SK-N-DZ (cell line): ENCODE data around the gene INCENP.

Experiments
- DNase-seq: peaks from one replicate; pipeline ENCODE4 v3.0.0-alpha.2; 2015; ENCODE audit warnings: low spot score

INCENP gene

DNA sequence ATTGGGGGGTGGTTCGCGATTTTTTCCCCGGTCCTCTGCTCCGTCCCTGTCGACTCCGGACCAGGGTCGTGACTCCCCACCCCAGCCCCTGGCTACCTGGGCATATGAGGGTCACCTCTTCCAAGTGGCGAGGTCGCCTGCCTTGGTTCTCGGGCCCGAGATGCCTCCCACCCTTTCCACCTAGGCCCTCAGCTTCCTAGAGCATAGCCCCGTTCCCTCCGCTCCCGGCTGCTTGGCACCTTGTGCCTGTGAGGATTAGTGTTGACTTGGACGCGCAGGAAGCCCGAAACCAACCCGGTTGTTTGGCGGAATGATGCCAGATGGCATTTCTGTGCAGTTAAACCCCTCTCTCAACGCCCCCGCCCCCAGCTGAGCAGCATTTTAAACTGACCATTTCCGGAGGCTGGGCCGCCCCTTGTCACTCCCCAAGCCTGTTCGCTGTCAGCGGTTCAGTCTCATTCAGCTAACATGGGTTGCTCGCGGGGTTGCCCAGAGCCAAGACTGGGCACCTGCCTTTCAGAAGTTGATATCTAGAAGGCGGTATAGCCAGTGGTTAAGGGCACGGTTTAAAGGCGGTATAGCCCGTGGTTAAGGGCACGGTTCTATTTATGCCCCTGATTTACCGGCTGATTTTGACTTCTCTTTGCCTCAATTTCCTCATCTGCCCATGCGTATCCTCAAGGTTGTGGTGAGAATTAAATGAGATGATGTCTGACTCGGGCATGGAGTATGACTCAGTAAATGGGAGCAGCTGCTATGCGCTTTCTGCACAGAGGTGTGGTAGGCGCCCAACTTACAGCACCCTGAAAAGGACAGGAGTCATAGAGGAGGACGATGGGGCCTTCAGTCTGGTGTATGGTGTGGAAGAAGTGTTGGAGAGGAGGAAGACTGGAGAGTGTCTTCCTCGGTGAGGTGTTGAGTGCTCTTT, 639 bp downstream of the INCENP start:
- no peak for DNase-seq

DNA sequence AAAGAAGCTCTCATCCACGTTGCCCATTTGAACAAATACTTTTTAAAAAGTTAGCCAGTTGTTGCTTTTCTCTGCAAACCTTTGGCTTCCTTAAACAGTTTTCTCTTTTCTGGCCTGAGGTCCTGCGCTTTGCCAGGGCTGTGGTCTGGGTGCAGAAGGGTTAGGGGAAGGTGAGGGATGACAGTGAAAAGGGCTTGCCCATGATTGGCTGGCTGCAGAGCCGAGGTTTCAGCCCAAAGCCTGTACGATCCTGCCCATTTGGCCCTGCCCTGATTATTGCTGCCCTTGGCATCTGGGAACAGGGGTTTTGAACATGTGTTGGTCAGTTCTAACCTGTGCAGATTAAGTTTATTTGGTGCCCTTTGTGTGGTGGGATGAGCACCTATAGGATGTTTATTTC, 1.5 kb downstream of the INCENP start:
- no peak for DNase-seq

DNA sequence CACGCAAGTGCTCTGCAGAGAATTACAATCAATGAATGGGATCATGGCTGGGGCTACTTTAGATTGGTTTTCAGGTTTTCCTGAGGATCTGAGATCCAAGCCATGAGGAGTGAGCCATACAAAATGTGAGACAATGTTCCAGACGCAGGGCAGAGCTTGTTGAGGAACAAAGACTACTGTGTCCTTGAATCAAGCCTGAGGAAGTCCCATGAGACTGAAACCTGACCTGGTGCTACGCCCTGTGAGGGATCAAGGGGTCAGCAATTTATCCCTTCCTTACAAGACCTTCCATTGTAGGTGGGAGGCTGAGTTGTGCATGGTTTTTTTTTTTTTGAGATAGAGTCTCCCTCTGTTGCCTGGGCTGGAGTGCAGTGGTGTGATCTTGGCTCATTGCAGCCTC, 2.1 kb downstream of the INCENP start:
- peak; percentile 29 for DNase-seq

GRCh38 chr11:62127426-62127825, 3.6 kb downstream of the INCENP start:
- no peak for DNase-seq

DNA sequence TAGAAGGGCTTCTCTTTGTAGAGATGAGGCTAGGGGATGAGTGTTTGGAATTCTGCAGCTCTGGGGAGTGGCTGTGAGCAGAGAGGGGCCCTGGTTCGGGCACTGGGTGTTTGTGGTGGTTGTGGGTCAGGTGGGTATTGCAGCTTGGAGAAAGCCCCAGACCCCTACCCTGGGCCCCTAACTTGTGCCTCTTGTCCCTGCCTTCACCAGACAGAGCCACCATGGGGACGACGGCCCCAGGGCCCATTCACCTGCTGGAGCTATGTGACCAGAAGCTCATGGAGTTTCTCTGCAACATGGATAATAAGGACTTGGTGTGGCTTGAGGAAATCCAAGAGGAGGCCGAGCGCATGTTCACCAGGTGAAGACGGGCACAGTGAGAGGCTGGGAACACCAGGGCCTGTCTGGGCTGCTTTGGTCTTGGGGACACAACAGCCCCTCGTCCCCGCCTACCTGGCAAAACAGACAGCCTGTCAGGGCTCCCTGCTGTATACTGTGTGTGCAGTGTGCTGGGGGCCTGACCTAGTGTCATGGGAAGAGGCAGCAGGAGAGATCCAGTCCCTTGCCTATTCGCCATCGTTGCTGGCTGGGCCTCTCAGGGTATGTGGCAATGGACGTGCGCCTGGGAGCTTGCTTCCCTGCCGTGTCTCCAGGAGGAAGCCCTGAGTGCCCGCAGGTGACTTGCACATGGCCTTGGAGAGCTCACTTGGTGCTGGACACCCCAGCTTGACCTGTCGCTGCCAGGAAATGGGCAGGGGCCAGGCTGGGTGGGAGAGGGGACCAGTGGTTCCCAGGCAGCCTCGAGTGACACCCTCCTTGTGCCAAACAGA, 4.3 kb downstream of the INCENP start:
- DNase-seq: no peak

DNA sequence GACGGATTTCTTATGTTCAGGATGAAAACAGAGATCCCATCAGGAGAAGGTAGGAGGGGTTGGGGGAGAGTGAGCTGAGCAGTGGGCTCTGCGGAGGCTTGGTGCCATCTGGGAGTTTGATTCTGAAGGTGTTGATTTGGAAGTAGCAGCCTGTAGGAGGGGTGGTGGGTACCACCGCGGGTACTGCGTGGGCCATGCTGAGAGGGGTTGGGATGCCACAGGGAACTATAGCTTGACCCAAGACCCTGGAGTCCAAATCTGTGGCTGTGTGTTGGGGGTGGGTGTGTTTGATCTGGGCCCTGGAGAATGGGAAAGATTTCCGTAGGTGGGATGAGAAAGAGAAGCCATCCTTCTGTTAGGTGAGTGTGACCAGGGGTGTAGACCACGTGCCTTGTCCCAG, 5.0 kb downstream of the INCENP start:
- no peak for DNase-seq

GRCh38 chr11:62129590-62130282, 5.9 kb downstream of the INCENP start:
- DNase-seq: no peak

GRCh38 chr11:62130283-62131169, 6.7 kb downstream of the INCENP start:
- no peak for DNase-seq

DNA sequence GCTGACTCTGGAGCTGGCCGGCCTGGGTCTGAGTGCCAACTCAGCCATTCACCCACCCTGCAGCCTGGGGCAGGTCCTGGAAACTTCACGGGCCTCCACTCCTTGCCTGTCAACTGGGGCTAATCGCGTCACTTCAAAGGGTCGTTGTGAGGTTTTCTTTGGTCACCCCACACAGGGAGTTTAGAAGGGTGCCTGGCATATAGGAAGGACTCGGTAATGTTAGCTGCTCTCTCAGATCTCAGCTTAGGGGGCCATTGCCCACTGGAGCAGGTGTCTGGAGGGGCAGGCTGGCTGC, 7.3 kb downstream of the INCENP start:
- DNase-seq: no peak

- DNase-seq: no peak
Observed at GRCh38 chr11:62132191-62132590, 8.4 kb downstream of the INCENP start.

DNA sequence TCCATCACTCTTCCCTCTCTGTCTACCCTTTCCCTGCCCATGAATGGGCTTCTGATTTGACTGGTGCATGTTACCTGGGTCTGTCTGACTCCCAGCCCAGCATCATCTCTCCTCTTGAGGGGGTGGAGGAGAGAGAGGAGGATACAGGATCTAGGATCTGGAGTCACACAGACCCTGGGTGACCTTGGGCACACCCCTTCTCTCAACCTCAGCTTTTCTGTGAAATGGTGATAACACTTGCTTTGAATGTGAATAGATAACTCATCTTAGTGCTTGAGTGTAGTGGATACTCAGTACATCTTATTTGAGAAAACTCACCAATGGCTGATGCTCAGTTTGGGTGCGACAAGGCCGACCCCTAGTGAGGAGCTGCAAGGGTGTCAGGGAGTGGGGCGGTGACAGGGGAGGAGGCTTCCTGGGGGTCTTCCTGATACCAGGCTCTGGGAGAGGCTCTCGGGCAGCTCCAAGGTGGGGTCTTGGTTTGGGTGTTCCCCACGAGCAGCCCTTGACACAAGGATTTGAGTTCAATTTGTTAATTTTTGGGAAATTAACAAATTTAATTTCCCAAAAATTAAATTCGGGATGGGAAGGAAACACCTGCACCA, 9.0 kb downstream of the INCENP start:
- DNase-seq: no peak

DNA sequence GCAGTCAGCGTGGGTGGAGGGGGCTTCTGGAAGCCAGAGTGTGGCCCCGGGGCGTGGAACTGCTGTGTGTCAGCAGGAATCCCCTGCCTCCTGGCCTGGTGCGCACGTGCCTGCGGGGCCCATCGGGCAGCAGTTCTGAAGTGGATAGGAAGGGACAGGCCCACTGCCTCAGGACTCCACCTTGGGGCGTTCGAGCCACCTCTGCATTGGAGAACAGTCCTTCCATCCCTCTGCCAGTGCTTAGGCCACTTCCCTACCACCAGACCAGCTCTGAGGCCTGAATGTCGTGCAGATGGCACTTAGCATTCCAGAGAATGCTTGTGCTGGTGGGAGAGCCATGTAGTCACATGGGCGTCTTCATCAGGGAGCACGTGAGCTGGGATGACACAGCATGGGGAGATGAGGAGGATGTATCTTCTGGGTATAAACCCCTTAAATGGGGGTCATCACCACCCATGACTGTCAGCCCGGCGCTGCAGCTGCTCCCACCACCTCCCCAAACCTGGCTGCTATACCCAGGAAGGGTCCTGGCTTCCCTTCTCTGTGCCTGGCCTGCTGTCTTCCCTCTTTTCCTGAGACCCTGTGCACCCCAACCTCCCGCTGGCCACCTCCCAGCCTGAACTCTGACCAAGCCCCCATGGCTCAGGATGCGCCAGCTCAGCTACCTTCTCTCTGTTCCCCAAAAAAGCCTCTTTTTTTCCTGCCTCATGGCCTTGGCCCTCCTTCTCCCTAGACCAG, 9.7 kb downstream of the INCENP start:
- no peak for DNase-seq

DNA sequence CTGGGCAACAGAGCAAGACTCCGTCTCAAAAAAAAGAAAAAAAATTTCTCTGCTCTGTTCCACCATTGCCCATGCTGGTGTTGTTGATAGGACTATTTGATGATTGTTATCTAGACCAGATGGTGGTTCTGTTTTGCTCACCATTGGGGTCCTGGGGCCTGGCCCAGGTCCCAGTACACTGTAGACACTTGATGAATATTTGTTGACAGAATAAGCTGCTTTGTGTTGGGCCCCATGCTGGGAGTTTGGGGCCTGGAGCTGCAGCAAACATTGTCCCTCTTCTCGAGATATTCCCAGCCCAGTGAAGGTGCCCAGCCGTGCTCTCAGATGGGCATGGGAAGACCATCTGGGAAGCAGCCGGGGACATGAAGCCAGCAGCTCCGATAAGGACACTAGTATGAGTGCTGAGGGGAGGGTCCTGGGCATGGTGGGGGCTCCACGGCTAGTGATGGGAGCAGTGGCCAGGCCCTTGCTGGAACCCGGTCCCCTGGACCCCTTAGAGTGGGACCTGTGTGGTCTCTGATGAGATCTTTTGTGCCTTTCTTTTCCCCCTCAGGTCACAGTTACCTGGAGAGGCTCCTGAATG, 13.6 kb downstream of the INCENP start:
- DNase-seq: no peak

- no peak for DNase-seq
Observed at GRCh38 chr11:62137881-62138629, 14.2 kb downstream of the INCENP start.

- DNase-seq: no peak
Observed at GRCh38 chr11:62138630-62139425, 15.0 kb downstream of the INCENP start.

DNA sequence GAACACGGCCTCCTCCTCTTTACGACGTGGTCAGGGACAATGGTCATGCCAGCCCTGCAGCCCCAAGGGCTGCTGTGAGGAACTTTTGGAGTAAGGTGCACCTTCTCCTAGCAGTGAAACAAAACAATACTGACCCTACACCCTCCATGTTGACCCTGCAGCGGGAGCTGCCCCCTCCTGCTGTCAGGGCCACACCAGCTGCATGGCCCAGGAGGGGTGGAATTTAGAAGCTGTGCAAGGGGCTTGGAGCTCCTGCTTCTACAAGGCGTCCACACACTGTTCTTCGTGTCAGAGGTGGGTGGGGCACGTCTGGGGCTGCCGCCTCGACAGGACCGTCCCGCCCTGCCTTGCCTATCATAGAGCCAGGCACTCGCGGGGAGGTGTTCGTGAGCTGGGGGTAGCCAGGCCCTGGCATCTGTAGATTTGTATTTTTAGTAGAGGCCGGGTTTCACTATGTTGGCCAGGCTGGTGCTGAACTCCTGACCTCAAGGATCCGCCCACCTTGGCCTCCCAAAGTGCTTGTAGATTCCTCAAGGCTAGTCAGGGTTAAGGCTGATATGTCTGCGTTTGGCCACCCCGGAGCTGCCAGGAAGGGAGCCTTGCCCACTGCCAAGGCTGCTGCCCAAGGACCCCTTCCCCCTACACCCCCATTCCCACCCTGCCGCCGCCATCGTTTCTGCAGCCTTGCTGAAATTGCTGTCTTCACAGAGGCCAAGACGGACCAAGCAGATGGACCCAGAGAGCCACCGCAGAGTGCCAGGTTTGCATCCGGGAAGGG, 15.9 kb downstream of the INCENP start:
- no peak for DNase-seq
